ENCODE measurements around the gene CNOT3. TPM values are rescaled to one million over a fixed set of nuclear protein-coding genes. Genes with fewer than 3 reads are reported as not detected.

Gene CNOT3
- total RNA-seq: 12.9 and 18.3 TPM in 2 replicates

DNA sequence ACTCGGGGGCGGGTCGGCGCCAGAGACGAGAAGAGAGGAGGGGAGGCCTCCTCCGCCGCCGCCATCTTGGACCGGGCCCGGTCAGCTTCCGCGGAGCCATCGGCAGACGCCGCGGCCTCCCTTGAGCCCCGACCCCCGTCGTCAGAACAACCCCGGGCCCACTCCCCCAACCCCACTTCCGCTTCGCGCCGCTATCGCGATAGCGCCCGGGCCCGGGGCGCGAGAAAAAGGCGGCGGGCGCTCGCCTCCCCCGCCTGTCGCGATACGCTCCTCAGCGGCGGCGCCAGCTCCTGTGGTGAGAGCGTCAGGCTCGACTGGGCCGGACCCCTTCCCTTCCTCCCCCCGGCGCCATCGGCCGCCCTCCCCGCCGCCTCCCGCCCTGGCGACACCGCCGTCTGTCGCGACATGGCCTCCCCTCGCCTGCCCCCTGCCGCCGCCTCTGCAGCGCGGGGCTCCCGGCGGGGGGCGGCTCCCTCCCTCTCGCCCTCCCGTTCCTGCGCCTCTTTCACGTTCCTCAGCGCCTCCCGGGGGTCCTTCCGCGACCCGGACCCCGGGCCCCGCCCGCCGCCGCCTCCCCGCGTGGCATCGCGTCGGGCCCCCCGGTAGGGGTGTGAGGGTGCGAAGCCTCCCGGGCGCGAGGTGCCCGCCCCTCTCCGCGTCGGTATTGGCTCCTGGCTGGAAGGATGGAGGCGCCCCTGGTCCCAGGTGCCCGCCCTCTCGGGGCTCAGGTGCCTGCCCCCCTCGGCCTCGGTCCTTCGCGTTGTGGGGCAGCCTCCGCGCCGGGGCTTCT, at the start of gene CNOT3:
CNOT3 (plus strand) TSS at position 64 of the 790 bp plus-strand sequence. CDS start 5,217 bp downstream, outside the sequence.

DNA sequence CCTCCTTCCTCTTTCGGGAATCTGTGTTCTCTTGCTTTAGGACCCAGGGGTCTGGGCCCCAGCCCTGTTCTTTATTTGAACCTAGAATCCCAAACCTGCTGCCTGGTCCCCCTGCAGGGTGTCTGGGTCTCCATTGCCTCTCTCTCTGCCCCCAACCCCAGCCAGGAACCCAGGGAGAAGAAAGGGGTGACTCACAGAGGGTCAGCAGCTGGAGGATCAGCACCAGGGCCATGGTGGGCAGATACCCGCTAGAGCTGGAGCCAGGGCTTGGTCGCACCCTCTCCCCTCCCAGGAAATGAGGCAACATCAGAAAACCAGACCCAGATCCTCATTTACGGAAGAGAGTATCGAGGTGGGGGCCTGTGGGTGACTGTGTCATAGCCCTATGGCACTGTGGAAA, 37.0 kb upstream of the CNOT3 start, which contains the start of gene OSCAR:
OSCAR (minus strand) TSS at position 243 of the 400 bp plus-strand sequence; CDS start at position 232, 11 bp downstream.

DNA sequence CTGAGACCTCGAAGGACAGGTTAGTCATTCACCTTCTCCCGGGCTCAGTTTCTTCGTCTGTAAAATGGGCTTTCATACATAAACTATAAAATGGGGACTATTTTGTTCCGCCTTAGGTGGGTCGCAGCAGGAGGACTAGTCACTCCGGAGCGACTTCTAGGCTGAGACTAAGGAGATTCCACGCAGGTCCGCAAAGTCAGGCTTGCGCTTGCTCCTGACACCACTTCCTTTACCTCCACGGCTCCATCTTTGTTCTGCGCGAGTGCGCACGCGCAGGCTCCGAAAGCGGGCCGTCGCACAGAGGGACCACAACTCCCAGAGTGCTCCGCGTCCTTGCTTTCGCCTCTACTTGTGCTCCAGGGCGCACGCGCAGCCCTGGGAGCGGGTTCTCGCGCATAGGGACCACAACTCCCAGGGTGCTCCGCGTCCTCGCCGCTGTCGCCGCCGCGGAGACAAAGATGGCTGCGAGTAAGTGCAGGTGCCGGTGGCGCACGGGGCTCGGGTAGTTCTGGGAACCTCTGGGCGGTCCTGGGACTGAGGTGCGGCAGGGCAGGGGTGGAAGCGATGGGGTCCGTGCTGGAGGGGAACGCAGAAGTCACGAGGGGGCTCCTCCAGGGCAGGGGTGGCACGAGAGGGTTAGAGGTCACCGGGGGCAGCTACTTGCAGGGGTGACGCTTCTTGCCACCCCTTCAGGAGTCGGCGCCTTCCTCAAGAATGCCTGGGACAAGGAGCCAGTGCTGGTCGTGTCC, 35.0 kb upstream of the CNOT3 start, which contains the start of gene NDUFA3:
NDUFA3 (plus strand) TSS at position 435 of the 749 bp plus-strand sequence; CDS start at position 459, 24 bp downstream.

DNA sequence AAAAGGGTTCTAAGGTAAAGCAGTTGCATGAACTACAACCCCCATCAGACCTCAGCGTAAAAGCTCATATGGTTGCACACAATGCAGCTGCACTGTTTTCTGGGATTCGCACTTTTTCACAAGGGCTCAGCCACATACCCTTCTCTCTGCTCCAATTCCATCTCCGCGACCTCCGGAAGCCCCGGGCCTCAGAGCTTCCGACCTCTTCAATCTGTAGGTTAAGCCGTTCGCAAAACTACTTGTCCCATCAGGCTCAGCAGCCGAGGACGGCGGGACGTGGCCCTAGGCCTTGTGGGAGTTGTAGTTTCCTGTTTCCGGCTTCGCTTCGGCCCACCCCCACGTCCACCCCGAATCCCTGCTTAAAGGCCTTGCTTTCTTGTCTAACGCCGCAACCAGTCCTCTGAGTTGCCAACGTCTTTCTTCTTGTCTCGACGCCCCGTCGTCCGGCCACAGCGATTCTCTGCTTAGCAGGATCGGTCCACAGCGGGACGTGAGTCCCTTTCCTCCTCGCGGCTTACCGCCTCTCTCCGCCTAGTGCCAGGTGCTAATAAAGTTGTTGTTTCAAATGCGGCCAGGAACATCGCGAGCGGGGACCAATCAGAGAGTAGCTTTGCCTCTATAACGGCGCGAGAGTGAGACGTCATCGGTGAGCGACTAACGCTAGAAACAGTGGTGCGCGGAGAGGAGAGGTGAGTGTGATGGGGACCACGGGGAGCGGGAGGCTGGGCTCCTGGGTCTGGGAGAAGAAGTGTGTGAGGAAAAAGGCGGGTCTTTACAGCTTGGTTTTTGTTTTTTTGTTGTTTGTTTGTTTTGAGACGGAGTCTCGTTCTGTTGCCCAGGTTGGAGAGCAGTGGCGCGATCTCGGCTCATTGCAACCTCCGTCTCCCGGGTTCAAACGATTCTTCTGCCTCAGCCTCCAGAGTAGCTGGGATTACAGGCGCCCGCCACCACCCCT, 22.2 kb upstream of the CNOT3 start, which contains the start of the genes PRPF31 and TFPT:
PRPF31 (plus strand) TSS at position 646 of the 955 bp plus-strand sequence. CDS start 2,525 bp downstream, outside the sequence.
TFPT (minus strand) TSS at position 549 of the 955 bp plus-strand sequence; CDS start at position 161, 388 bp downstream.

DNA sequence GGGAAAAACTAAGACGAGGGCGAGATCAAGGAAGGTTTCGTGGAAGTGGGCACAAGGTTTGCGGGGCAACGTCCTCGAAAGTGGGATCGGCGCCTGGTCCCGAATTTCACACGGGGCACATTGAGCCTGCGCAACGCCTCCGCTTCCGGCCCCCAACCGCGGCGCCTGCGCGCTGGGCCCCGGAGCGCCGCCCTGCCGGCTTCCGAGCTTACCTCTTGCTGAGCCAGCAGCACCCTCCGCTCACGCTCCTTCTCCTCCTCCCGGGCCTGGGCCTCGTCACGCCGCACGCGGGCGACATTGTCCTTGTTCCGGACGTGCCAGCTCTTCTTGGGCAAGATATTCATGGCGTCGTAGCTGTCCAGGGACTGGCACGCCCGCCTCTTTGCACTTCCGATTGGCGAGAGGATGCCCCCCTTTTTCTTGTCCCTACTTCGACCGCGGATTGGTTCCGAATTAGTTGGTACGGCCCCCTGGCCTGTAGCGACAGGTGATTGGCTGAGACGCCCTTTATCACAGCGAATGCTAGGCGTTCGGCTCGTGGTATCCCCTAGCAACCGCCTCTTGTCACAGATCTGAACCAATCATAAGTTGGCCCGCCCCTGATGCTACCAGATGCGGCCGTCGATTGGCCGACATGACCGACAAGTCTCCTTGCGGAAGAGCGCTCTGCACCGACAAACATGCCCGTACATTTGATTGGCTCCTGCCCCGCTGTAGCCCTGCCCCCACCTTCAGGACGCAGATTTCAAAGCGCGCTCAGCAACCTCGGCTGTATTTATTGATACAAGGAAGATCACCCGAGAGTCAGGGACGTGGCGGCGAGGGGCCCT, 22.0 kb downstream of the CNOT3 start, which contains the start of gene LENG1:
LENG1 (minus strand) TSS at position 370 of the 830 bp plus-strand sequence; CDS start at position 344, 26 bp downstream.

DNA sequence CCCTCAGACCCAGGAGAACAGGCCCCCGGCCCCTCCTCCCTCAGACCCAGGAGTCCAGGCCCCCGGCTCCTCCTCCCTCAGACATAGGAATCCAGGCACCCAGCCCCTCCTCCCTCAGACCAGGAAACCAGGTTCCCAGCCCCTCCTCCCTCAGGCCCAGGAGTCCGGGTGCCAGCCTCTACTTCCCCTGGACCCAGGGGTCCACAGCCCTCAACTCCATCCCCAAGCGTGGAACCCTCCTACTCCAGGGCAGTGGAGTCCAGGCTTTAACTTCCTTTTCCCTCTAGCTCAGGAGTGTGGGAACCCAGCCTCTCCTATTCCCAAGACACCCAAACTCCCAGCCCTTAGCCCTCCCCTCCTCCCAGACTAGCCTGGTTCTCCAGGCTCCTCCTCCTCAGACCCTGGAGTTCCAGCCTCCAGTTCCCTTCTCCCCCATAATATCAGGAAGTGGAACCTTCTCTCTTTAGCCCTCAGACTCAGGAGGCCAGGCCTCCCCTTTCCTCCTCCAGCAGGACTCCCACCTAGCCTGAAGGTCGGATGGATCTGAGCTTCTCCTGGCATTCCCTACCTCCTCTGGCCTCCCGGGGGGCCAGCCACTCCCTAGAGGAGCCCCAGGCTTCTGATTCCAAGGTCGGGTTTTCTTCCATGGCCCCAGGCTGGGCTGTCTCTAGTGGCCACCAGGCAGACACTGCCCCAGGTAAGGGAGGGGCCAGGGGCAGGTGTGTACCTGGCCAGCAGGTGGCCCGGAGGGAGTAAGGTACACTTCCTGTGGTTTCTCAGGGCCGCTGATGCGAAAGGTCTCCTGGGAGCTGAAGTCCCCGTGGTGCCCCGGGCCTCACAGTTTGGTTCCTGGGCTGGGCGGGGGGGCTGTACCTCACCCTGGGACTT, 35.2 kb downstream of the CNOT3 start, which contains the start of gene TMC4:
TMC4 (minus strand) TSS at position 690 of the 888 bp plus-strand sequence; CDS start at position 647, 43 bp downstream.

DNA sequence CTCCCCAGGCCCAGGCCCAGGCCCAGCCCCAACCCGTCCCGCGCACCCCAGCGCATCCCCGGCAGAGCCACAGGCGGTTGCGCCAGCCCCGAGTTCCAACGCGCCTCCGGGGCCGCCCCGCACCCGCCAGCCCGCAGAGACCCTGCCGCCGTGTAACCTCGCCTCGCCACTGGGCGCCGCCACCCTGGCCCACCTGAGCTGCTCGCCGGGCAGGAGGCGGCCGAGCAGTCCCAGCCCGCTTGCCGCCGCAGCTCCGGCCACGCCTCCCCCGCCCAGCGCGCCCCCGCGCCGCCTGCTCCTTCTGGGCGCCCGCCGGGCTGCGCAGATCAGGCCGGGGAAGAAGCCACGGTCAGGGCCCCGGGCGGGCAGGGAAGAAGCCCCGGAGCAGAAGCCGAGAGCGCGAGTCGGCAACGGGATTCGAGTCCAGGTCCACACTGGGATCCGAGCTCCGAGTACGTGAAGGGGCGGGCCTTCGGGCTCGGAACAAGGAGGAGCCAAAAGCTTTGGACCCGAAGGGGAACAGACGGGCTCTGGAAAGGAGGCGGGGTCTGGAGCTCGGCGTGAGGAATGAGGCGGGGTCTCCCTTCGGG, 51.7 kb downstream of the CNOT3 start, which contains the start of gene MBOAT7:
MBOAT7 (minus strand) TSS at position 436 of the 590 bp plus-strand sequence. CDS start 1,072 bp downstream, outside the sequence.

DNA sequence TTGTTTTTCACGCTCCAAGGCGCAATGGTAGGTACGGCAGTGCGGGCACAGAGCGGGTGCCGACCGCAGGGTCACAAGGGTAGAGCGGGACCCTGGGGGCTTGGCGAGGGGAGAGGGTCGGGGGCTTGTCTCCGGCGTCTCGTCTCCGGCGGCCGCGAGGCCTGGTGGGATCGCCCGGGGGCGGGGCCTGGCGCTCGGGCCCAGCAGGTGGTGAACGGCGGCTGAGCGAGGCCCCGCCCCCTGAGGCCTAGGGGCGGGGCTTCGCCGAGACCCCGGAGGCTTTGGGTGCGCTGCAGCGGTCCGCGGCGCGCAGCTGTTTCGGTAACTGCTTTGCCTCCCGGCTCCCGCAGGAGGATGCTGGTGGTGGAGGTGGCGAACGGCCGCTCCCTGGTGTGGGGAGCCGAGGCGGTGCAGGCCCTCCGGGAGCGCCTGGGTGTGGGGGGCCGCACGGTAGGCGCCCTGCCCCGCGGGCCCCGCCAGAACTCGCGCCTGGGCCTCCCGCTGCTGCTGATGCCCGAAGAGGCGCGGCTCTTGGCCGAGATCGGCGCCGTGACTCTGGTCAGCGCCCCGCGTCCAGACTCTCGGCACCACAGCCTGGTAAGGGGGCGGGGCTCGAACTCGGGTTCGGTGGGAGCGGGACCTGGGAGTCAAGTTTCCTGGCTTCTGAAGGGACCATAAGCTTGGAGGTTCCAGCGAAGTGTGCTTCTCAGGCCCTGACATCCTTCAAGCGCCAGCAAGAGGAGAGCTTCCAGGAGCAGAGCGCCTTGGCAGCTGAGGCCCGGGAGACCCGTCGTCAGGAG, 53.6 kb downstream of the CNOT3 start, which contains the start of gene TSEN34:
TSEN34 (plus strand) TSS at position 298 of the 800 bp plus-strand sequence; CDS start at position 355, 57 bp downstream.

Other genes with a start within 250 kb of the CNOT3 start
- gene CACNG7, start 228.5 kb upstream of the CNOT3 start, total RNA-seq: not detected in 2 replicates
- not detected in 2 replicates for gene CACNG8, start 174.8 kb upstream of the CNOT3 start, total RNA-seq
- gene CACNG6, start 146.1 kb upstream of the CNOT3 start, total RNA-seq: not detected in 2 replicates
- gene VSTM1, start 73.9 kb upstream of the CNOT3 start, total RNA-seq: not detected in 2 replicates
- not detected in 2 replicates for gene TARM1, start 56.4 kb upstream of the CNOT3 start, total RNA-seq
- 0.70 and 1.7 TPM in 2 replicates for gene OSCAR, start 37.0 kb upstream of the CNOT3 start, total RNA-seq
- gene NDUFA3, start 34.9 kb upstream of the CNOT3 start, total RNA-seq: 25.6 and 48.0 TPM in 2 replicates
- gene TFPT, start 22.1 kb upstream of the CNOT3 start, total RNA-seq: 9.0 and 18.6 TPM in 2 replicates
- 44.2 and 74.0 TPM in 2 replicates for gene PRPF31, start 22.0 kb upstream of the CNOT3 start, total RNA-seq
- gene LENG1, start 22.0 kb downstream of the CNOT3 start, total RNA-seq: 7.2 and 8.3 TPM in 2 replicates
- 6.6 and 22.6 TPM in 2 replicates for gene TMC4, start 35.4 kb downstream of the CNOT3 start, total RNA-seq
- gene MBOAT7, start 51.8 kb downstream of the CNOT3 start, total RNA-seq: 73.7 and 97.3 TPM in 2 replicates
- gene TSEN34, start 53.5 kb downstream of the CNOT3 start, total RNA-seq: 140 and 179 TPM in 2 replicates
- 2,479 and 2,533 TPM in 2 replicates for gene RPS9, start 63.1 kb downstream of the CNOT3 start, total RNA-seq
- gene LILRB3, start 85.2 kb downstream of the CNOT3 start, total RNA-seq: not detected in 2 replicates
- not detected in 2 replicates for gene LILRA6, start 105.0 kb downstream of the CNOT3 start, total RNA-seq
- gene LILRB5, start 119.5 kb downstream of the CNOT3 start, total RNA-seq: not detected in 2 replicates
- gene LILRB2, start 143.3 kb downstream of the CNOT3 start, total RNA-seq: not detected in 2 replicates
- not detected in 2 replicates for gene LILRA5, start 175.4 kb downstream of the CNOT3 start, total RNA-seq
- gene LILRA4, start 201.4 kb downstream of the CNOT3 start, total RNA-seq: not detected in 2 replicates
- gene LAIR1, start 227.2 kb downstream of the CNOT3 start, total RNA-seq: not detected in 2 replicates

Measured in hair follicular keratinocyte (primary cell).